ENCODE results near the gene SSTR1.

The SSTR1 gene

GRCh38 chr14:38243696-38244240 is 36.1 kb downstream of the SSTR1 start:
- no peak for DNase-seq

GRCh38 chr14:38248321-38249028 is 40.8 kb downstream of the SSTR1 start:
- DNase-seq = no peak

GRCh38 chr14:38250331-38250730 is 42.6 kb downstream of the SSTR1 start:
- DNase-seq = no peak

- DNase-seq = no peak
These were observed 44.5 kb downstream of the SSTR1 start for GRCh38 chr14:38252066-38252710.

- no peak for DNase-seq
These were observed 46.0 kb downstream of the SSTR1 start for GRCh38 chr14:38253676-38254075.

- DNase-seq = no peak
These were observed 47.1 kb downstream of the SSTR1 start for GRCh38 chr14:38254571-38255407.

GRCh38 chr14:38255408-38255672 is 47.6 kb downstream of the SSTR1 start:
- peak in 1 of 2 experiments; percentile 5 for DNase-seq

- DNase-seq = peak; percentile 6
These were observed 48.2 kb downstream of the SSTR1 start, which contains the start of gene CLEC14A for GRCh38 chr14:38255673-38256532. Gene CLEC14A, minus strand, starts transcription at chr14:38256093. Its CDS starts 71 bp downstream, at chr14:38256022.

GRCh38 chr14:38256533-38256840 is 48.8 kb downstream of the SSTR1 start:
- DNase-seq = no peak

- no peak for DNase-seq
These were observed 49.8 kb downstream of the SSTR1 start for GRCh38 chr14:38257507-38257906.

- DNase-seq = no peak
These were observed 53.9 kb downstream of the SSTR1 start for GRCh38 chr14:38261620-38262019.

Measured in activated CD4-positive, alpha-beta T cell treated with anti-CD3 and anti-CD28 coated beads, Interleukin-2, amount 50 U/mL, for 48 hours (primary cell).